Erythroblast (primary cell): ENCODE measurements around the gene ZDHHC11.
"Not testable (repeated sequence)": the region's sequence is repeated elsewhere in the genome, so short reads cannot be mapped to it uniquely, and the experiment has no call there.

ENCODE experiments used
- GATA1 ChIP-seq: IDR thresholded peaks from 2 replicates; pipeline ENCODE4 v1.6.1; 2011; ENCODE audit warnings: low read depth, mild to moderate bottlenecking, control low read depth, low read length, moderate library complexity
- POLR2A ChIP-seq: IDR thresholded peaks from 2 replicates; pipeline ENCODE4 v1.6.1; 2011; ENCODE audit warnings: mild to moderate bottlenecking, low read length

- TF ChIP-seq POLR2A, GATA1: not testable (repeated sequence)
These were observed 49.7 kb downstream of the ZDHHC11 start for GRCh38 chr5:801055-801454.
